SK-N-SH (cell line): Measurements from ENCODE around the gene CNGA3.

Source experiments
- CHD2 ChIP-seq: fragments of 150-350 bp; IDR thresholded peaks from 2 replicates; pipeline ENCODE4 v1.6.1; 2018; ENCODE audit warnings: low read length; ENCODE audit not compliant: partially characterized antibody
- EP300 ChIP-seq, 2 experiments: IDR thresholded peaks; 2 replicates each; pipeline versions ENCODE4 v1.4.0 to v1.6.1; 2012; ENCODE audit warnings: borderline replicate concordance in 1 of 2, low read depth in 1 of 2, low read length in 1 of 2
- EZH2phosphoT487 ChIP-seq: fragments of 200-600 bp; sonication (generic); IDR thresholded peaks from 2 replicates; pipeline ENCODE4 v1.6.1; 2017; ENCODE audit warnings: low read depth, mixed run types, mild to moderate bottlenecking, antibody characterized with exemption, moderate library complexity, borderline replicate concordance
- GABPA ChIP-seq: IDR thresholded peaks from 2 replicates; pipeline ENCODE4 v1.4.0; 2012; ENCODE audit warnings: low read depth, mild to moderate bottlenecking
- JUND ChIP-seq: IDR thresholded peaks from 2 replicates; pipeline ENCODE4 v1.4.0; 2012
- NFIC ChIP-seq: IDR thresholded peaks from 2 replicates; pipeline ENCODE4 v1.4.0; 2012; ENCODE audit warnings: borderline replicate concordance
- RFX5 ChIP-seq: IDR thresholded peaks from 2 replicates; pipeline ENCODE4 v1.6.1; 2012; ENCODE audit warnings: mild to moderate bottlenecking, improper control_type of control experiment, low read length
- SIN3A ChIP-seq: IDR thresholded peaks from 2 replicates; pipeline ENCODE4 v1.6.1; 2012; ENCODE audit warnings: low read depth, mild to moderate bottlenecking, low read length, moderate library complexity, borderline replicate concordance
- SMC3 ChIP-seq: IDR thresholded peaks from 2 replicates; pipeline ENCODE4 v1.6.1; 2012; ENCODE audit warnings: low read depth, low read length, improper control_type of control experiment
- TAF1 ChIP-seq: IDR thresholded peaks from 2 replicates; pipeline ENCODE4 v1.6.1; 2012; ENCODE audit warnings: low read depth, mild to moderate bottlenecking, low read length, moderate library complexity, borderline replicate concordance
- TF ChIP-seq, protein P1 (sequence below): fragments of 200-600 bp; sonication (generic); IDR thresholded peaks from 2 replicates; pipeline ENCODE4 v1.6.1; 2017; ENCODE audit warnings: antibody characterized with exemption, mild to moderate bottlenecking, moderate library complexity
- TF ChIP-seq, protein P2 (sequence below): IDR thresholded peaks from 2 replicates; pipeline ENCODE4 v1.6.1; 2012; ENCODE audit warnings: mild to moderate bottlenecking, low read depth, low read length, moderate library complexity
- TF ChIP-seq, protein P3 (sequence below): IDR thresholded peaks from 2 replicates; pipeline ENCODE4 v1.4.0; 2012; ENCODE audit warnings: low read depth, borderline replicate concordance
- TF ChIP-seq, protein P4 (sequence below): IDR thresholded peaks from 2 replicates; pipeline ENCODE4 v1.4.0; 2012; ENCODE audit warnings: low read depth, borderline replicate concordance

DNA sequence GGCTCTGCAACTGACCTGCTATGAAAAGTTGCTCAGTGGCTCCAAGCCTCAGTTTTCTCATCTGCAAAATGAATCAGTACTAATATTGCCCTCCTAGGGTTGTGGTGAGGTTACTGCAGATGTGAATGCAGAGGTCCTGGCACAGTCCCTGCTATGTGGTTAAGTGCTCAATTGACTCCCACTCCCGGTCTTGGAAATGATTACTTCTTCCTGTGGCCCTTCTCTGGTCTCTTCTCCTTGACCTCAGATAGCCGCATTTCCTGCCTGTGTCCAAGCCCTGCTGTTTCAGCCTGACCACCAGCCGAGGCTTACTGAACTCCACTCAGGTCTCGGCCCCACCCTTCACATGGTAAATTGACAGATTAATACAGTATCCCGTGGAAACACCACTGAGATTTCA, 26.3 kb downstream of the CNGA3 start:
- TF ChIP-seq EP300 (IDR thresholded peaks at IDR 0.05; ENCODE audit: borderline replicate concordance in 1 of 2, low read depth in 1 of 2, low read length in 1 of 2) (no peak), SIN3A (no peak), TAF1 (no peak), GABPA (no peak), RFX5 (no peak), NFIC (no peak), SMC3 (no peak), EZH2phosphoT487 (no peak), CHD2 (no peak), JUND (no peak)
- TF ChIP-seq, protein P1, sequence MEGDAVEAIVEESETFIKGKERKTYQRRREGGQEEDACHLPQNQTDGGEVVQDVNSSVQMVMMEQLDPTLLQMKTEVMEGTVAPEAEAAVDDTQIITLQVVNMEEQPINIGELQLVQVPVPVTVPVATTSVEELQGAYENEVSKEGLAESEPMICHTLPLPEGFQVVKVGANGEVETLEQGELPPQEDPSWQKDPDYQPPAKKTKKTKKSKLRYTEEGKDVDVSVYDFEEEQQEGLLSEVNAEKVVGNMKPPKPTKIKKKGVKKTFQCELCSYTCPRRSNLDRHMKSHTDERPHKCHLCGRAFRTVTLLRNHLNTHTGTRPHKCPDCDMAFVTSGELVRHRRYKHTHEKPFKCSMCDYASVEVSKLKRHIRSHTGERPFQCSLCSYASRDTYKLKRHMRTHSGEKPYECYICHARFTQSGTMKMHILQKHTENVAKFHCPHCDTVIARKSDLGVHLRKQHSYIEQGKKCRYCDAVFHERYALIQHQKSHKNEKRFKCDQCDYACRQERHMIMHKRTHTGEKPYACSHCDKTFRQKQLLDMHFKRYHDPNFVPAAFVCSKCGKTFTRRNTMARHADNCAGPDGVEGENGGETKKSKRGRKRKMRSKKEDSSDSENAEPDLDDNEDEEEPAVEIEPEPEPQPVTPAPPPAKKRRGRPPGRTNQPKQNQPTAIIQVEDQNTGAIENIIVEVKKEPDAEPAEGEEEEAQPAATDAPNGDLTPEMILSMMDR: no peak
- TF ChIP-seq, protein P2, sequence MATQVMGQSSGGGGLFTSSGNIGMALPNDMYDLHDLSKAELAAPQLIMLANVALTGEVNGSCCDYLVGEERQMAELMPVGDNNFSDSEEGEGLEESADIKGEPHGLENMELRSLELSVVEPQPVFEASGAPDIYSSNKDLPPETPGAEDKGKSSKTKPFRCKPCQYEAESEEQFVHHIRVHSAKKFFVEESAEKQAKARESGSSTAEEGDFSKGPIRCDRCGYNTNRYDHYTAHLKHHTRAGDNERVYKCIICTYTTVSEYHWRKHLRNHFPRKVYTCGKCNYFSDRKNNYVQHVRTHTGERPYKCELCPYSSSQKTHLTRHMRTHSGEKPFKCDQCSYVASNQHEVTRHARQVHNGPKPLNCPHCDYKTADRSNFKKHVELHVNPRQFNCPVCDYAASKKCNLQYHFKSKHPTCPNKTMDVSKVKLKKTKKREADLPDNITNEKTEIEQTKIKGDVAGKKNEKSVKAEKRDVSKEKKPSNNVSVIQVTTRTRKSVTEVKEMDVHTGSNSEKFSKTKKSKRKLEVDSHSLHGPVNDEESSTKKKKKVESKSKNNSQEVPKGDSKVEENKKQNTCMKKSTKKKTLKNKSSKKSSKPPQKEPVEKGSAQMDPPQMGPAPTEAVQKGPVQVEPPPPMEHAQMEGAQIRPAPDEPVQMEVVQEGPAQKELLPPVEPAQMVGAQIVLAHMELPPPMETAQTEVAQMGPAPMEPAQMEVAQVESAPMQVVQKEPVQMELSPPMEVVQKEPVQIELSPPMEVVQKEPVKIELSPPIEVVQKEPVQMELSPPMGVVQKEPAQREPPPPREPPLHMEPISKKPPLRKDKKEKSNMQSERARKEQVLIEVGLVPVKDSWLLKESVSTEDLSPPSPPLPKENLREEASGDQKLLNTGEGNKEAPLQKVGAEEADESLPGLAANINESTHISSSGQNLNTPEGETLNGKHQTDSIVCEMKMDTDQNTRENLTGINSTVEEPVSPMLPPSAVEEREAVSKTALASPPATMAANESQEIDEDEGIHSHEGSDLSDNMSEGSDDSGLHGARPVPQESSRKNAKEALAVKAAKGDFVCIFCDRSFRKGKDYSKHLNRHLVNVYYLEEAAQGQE: no peak
- TF ChIP-seq, protein P3, sequence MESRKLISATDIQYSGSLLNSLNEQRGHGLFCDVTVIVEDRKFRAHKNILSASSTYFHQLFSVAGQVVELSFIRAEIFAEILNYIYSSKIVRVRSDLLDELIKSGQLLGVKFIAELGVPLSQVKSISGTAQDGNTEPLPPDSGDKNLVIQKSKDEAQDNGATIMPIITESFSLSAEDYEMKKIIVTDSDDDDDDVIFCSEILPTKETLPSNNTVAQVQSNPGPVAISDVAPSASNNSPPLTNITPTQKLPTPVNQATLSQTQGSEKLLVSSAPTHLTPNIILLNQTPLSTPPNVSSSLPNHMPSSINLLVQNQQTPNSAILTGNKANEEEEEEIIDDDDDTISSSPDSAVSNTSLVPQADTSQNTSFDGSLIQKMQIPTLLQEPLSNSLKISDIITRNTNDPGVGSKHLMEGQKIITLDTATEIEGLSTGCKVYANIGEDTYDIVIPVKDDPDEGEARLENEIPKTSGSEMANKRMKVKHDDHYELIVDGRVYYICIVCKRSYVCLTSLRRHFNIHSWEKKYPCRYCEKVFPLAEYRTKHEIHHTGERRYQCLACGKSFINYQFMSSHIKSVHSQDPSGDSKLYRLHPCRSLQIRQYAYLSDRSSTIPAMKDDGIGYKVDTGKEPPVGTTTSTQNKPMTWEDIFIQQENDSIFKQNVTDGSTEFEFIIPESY: no peak
- TF ChIP-seq, protein P4, sequence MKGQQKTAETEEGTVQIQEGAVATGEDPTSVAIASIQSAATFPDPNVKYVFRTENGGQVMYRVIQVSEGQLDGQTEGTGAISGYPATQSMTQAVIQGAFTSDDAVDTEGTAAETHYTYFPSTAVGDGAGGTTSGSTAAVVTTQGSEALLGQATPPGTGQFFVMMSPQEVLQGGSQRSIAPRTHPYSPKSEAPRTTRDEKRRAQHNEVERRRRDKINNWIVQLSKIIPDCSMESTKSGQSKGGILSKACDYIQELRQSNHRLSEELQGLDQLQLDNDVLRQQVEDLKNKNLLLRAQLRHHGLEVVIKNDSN: no peak
